ENCODE data around the gene FNDC3B.
"Not testable (repeated sequence)": the region's sequence is repeated elsewhere in the genome, so short reads cannot be mapped to it uniquely, and the experiment has no call there.

Gene FNDC3B

GRCh38 chr3:172076212-172076611 lies 36.8 kb downstream of the FNDC3B start:
- no peak for DNase-seq

GRCh38 chr3:172077197-172077757 lies 37.9 kb downstream of the FNDC3B start:
- no peak for DNase-seq

- DNase-seq: no peak
These were observed 38.9 kb downstream of the FNDC3B start for GRCh38 chr3:172078244-172078643.

- no peak for DNase-seq
These were observed 39.3 kb downstream of the FNDC3B start for GRCh38 chr3:172078721-172079120.

- no peak for DNase-seq
These were observed 40.1 kb downstream of the FNDC3B start for GRCh38 chr3:172079326-172079976.

GRCh38 chr3:172080503-172080902 lies 41.1 kb downstream of the FNDC3B start:
- no peak for DNase-seq

GRCh38 chr3:172082269-172082668 lies 42.9 kb downstream of the FNDC3B start:
- DNase-seq: no peak

- DNase-seq: no peak
These were observed 43.6 kb downstream of the FNDC3B start for GRCh38 chr3:172082820-172083513.

GRCh38 chr3:172083995-172084409 lies 44.6 kb downstream of the FNDC3B start:
- DNase-seq: no peak

GRCh38 chr3:172084871-172085556 lies 45.6 kb downstream of the FNDC3B start:
- DNase-seq: no peak

- DNase-seq: no peak
These were observed 46.1 kb downstream of the FNDC3B start for GRCh38 chr3:172085557-172085895.

- no peak for DNase-seq
These were observed 46.7 kb downstream of the FNDC3B start for GRCh38 chr3:172086071-172086470.

GRCh38 chr3:172087198-172087597 lies 47.8 kb downstream of the FNDC3B start:
- DNase-seq: no peak

- DNase-seq: no peak
These were observed 48.5 kb downstream of the FNDC3B start for GRCh38 chr3:172087602-172088580.

- no peak for DNase-seq
These were observed 49.9 kb downstream of the FNDC3B start for GRCh38 chr3:172089250-172089649.

GRCh38 chr3:172090035-172090434 lies 50.7 kb downstream of the FNDC3B start:
- no peak for DNase-seq

GRCh38 chr3:172092658-172093057 lies 53.3 kb downstream of the FNDC3B start:
- DNase-seq: no peak

GRCh38 chr3:172093581-172094443 lies 54.4 kb downstream of the FNDC3B start:
- DNase-seq: not testable (repeated sequence)

- no peak for DNase-seq
These were observed 55.5 kb downstream of the FNDC3B start for GRCh38 chr3:172094621-172095557.

- no peak for DNase-seq
These were observed 57.6 kb downstream of the FNDC3B start for GRCh38 chr3:172096881-172097420.
